ENCODE measurements around the gene KLF9.

DNA sequence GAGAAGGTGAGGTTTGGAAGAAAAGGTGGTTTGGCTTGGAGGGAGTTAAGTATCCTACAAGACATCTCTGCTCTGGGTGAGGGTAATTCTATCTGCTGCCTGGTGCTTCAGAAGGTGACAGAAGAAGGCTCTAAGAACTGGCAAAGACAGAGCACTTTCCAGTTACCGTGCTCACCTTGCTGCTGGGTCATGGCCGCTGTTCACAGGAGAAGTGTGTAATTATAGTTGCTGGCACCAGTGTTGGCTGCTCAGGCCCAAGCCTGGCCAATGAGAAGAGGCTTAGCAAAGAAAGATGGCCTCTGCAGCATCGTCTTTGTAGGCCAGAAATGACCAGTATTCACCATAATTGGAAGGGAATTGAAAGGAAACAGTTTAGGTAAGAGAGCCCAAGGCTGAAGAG is 37.9 kb upstream of the KLF9 start:
- TF ChIP-seq CTCF (conservative IDR thresholded peaks at IDR 0.05) (no peak), ZFX (IDR thresholded peaks at IDR 0.05) (no peak)
